ENCODE measurements around the gene PIEZO2. TPM values are rescaled to one million over a fixed set of nuclear protein-coding genes. Genes with fewer than 3 reads are reported as not detected.
"Not testable (repeated sequence)": the region's sequence is repeated elsewhere in the genome, so short reads cannot be mapped to it uniquely, and the experiment has no call there.

Gene PIEZO2
- polyA plus RNA-seq, 4 donors: 16.8 to 23.5 (median 17.9) TPM

- DNase-seq (ENCODE audit: low read depth in 4 of 4, low spot score in 3 of 4): peak in 2 of 4 donors; percentile 20 to 35
Observed at GRCh38 chr18:10660179-10660884, 489.0 kb downstream of the PIEZO2 start.

GRCh38 chr18:10659594-10659993, 489.8 kb downstream of the PIEZO2 start:
- DNase-seq (ENCODE audit: low read depth in 4 of 4, low spot score in 3 of 4): no peak

GRCh38 chr18:10659000-10659399, 490.4 kb downstream of the PIEZO2 start:
- DNase-seq (ENCODE audit: low read depth in 4 of 4, low spot score in 3 of 4): no peak

- not testable (repeated sequence) for DNase-seq (ENCODE audit: low read depth in 4 of 4, low spot score in 3 of 4)
Observed at GRCh38 chr18:10644003-10644402, 505.4 kb downstream of the PIEZO2 start.

GRCh38 chr18:10642915-10643524, 506.3 kb downstream of the PIEZO2 start:
- not testable (repeated sequence) for DNase-seq (ENCODE audit: low read depth in 4 of 4, low spot score in 3 of 4)

GRCh38 chr18:10638539-10638885, 510.9 kb downstream of the PIEZO2 start:
- not testable (repeated sequence) for DNase-seq (ENCODE audit: low read depth in 4 of 4, low spot score in 3 of 4)

- DNase-seq (ENCODE audit: low read depth in 4 of 4, low spot score in 3 of 4): not testable (repeated sequence)
Observed at GRCh38 chr18:10637858-10638538, 511.4 kb downstream of the PIEZO2 start.

- not testable (repeated sequence) for DNase-seq (ENCODE audit: low read depth in 4 of 4, low spot score in 3 of 4)
Observed at GRCh38 chr18:10629076-10629475, 520.3 kb downstream of the PIEZO2 start.

- DNase-seq (ENCODE audit: low read depth in 4 of 4, low spot score in 3 of 4): not testable (repeated sequence)
Observed at GRCh38 chr18:10626606-10627213, 522.7 kb downstream of the PIEZO2 start.

- DNase-seq (ENCODE audit: low read depth in 4 of 4, low spot score in 3 of 4): not testable (repeated sequence)
Observed at GRCh38 chr18:10623606-10624005, 525.8 kb downstream of the PIEZO2 start.

- DNase-seq (ENCODE audit: low read depth in 4 of 4, low spot score in 3 of 4): not testable (repeated sequence)
Observed at GRCh38 chr18:10622982-10623381, 526.4 kb downstream of the PIEZO2 start.

GRCh38 chr18:10620670-10621329, 528.6 kb downstream of the PIEZO2 start:
- not testable (repeated sequence) for DNase-seq (ENCODE audit: low read depth in 4 of 4, low spot score in 3 of 4)
